ENCODE measurements around the gene WDR4.
"Not testable (repeated sequence)": the region's sequence is repeated elsewhere in the genome, so short reads cannot be mapped to it uniquely, and the experiment has no call there.

Gene WDR4

GRCh38 chr21:42853621-42854020, 25.7 kb downstream of the WDR4 start:
- DNase-seq, result no peak

- DNase-seq, result no peak
Observed at GRCh38 chr21:42852925-42853570, 26.3 kb downstream of the WDR4 start.

GRCh38 chr21:42851812-42852665, 27.3 kb downstream of the WDR4 start:
- no peak for DNase-seq

GRCh38 chr21:42850866-42851391, 28.4 kb downstream of the WDR4 start:
- no peak for DNase-seq

GRCh38 chr21:42850463-42850862, 28.9 kb downstream of the WDR4 start:
- DNase-seq, result no peak

GRCh38 chr21:42849759-42850412, 29.5 kb downstream of the WDR4 start:
- no peak for DNase-seq

- DNase-seq, result no peak
Observed at GRCh38 chr21:42848932-42849758, 30.2 kb downstream of the WDR4 start.

- DNase-seq, result not testable (repeated sequence)
Observed at GRCh38 chr21:42848144-42848931, 31.0 kb downstream of the WDR4 start.

- no peak for DNase-seq
Observed at GRCh38 chr21:42847726-42848125, 31.6 kb downstream of the WDR4 start.

GRCh38 chr21:42847051-42847707, 32.2 kb downstream of the WDR4 start:
- no peak for DNase-seq

- DNase-seq, result no peak
Observed at GRCh38 chr21:42846221-42846620, 33.1 kb downstream of the WDR4 start.

- peak in 28 of 56 donors; percentile 9 to 65 (median 38) for DNase-seq
Observed at GRCh38 chr21:42845296-42845965, 33.9 kb downstream of the WDR4 start.

GRCh38 chr21:42844411-42845113, 34.8 kb downstream of the WDR4 start:
- DNase-seq, result peak in 31 of 56 donors; percentile 7 to 72 (median 36)

- DNase-seq, result no peak
Observed at GRCh38 chr21:42843056-42843455, 36.3 kb downstream of the WDR4 start.

- not testable (repeated sequence) for DNase-seq
Observed at GRCh38 chr21:42841916-42842655, 37.3 kb downstream of the WDR4 start.

GRCh38 chr21:42841156-42841915, 38.0 kb downstream of the WDR4 start:
- no peak for DNase-seq

Measured in amygdala (tissue), 56 donors.